Panc1 (cell line): ENCODE results near the gene UGT1A1.
"Not testable (repeated sequence)": the region's sequence is repeated elsewhere in the genome, so short reads cannot be mapped to it uniquely, and the experiment has no call there.

Source experiments
- POLR2AphosphoS5 ChIP-seq: IDR thresholded peaks from 2 replicates; pipeline ENCODE4 v1.6.1; 2012; ENCODE audit warnings: mild to moderate bottlenecking, low read depth, low read length, moderate library complexity
- REST ChIP-seq, 2 experiments: IDR thresholded peaks; 2 replicates each; pipeline ENCODE4 v1.6.1; 2011 to 2012; ENCODE audit warnings: low read depth in 2 of 2, control low read depth in 1 of 2, low read length in 1 of 2, mild to moderate bottlenecking in 1 of 2, moderate library complexity in 1 of 2; ENCODE audit not compliant: insufficient read depth in 1 of 2
- SIN3A ChIP-seq: IDR thresholded peaks from 2 replicates; pipeline ENCODE4 v1.6.1; 2012; ENCODE audit warnings: low read depth, mild to moderate bottlenecking, low read length, moderate library complexity, borderline replicate concordance; ENCODE audit not compliant: insufficient read depth
- TCF7L2 ChIP-seq: IDR thresholded peaks from 2 replicates; pipeline ENCODE4 v1.6.1; 2011; ENCODE audit warnings: mild to moderate bottlenecking, low read depth, low read length, inconsistent platforms
- TF ChIP-seq, protein P1 (sequence below): fragments of 450-650 bp; IDR thresholded peaks from 2 replicates; pipeline ENCODE4 v1.5.1; 2017; ENCODE audit warnings: mild to moderate bottlenecking

DNA sequence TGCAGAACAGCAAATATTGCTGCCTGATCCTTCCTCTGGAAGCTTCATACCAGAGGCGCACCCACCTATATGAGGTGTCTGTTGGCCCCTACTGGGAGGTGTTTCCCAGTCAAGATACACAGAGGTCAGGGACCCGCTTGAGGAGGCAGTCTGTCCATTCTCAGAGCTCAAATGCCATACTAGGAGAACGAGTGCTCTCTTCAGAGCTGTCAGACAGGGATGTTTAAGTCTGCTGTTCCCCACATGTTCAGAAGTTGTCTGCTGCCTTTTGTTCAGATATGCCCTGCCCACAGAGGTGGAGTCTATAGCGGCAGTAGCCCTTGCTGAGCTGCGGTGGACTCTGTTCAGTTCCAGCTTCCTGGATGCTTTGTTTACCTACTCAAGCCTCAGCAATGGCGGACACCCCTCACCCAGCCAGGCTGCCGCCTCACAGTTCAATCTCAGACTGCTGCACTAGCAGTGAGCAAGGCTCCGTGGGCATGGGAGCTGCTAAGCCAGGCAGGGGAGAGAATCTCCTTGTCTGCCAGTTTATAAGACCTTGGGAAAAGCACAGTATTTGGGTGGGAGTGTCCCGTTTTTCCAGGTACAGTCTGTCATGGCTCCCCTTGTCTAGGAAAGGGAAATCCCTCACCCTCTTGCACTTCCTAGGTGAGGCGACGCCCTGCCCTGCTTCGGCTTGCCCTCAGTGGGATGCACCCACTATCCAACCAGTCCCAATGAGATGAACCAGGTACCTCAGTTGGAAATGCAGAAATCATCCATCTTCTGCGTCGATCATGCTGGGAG is 23.0 kb upstream of the UGT1A1 start:
- TF ChIP-seq, protein P1, sequence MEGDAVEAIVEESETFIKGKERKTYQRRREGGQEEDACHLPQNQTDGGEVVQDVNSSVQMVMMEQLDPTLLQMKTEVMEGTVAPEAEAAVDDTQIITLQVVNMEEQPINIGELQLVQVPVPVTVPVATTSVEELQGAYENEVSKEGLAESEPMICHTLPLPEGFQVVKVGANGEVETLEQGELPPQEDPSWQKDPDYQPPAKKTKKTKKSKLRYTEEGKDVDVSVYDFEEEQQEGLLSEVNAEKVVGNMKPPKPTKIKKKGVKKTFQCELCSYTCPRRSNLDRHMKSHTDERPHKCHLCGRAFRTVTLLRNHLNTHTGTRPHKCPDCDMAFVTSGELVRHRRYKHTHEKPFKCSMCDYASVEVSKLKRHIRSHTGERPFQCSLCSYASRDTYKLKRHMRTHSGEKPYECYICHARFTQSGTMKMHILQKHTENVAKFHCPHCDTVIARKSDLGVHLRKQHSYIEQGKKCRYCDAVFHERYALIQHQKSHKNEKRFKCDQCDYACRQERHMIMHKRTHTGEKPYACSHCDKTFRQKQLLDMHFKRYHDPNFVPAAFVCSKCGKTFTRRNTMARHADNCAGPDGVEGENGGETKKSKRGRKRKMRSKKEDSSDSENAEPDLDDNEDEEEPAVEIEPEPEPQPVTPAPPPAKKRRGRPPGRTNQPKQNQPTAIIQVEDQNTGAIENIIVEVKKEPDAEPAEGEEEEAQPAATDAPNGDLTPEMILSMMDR: not testable (repeated sequence)
- TF ChIP-seq POLR2AphosphoS5; SIN3A; TCF7L2; REST (IDR thresholded peaks at IDR 0.05; ENCODE audit: insufficient read depth in 1 of 2, low read depth in 2 of 2, low read length in 1 of 2): not testable (repeated sequence)
